Measurements from ENCODE around the gene FST.

The FST gene

DNA sequence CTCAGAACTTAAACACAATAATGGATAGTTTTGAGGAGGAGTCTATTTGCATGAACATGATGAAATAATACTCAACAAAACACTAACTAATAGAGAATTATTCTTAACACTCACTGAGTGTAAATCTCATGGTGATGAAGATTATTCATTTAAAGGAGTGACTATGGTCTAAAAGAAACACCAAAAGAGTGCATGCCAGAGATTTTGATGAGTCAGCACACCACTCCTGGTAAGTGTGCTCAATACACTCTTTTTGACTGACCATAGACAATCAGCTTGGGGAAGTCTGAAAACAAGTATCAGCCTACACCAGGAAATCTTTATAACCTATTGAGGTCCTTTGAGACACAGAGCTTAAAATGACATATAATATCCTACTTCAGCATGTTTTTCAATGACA is 6.8 kb upstream of the FST start:
- no peak for TF ChIP-seq EZH2phosphoT487 (IDR thresholded peaks at IDR 0.05; ENCODE audit: low read depth)
- TF ChIP-seq, protein P1, sequence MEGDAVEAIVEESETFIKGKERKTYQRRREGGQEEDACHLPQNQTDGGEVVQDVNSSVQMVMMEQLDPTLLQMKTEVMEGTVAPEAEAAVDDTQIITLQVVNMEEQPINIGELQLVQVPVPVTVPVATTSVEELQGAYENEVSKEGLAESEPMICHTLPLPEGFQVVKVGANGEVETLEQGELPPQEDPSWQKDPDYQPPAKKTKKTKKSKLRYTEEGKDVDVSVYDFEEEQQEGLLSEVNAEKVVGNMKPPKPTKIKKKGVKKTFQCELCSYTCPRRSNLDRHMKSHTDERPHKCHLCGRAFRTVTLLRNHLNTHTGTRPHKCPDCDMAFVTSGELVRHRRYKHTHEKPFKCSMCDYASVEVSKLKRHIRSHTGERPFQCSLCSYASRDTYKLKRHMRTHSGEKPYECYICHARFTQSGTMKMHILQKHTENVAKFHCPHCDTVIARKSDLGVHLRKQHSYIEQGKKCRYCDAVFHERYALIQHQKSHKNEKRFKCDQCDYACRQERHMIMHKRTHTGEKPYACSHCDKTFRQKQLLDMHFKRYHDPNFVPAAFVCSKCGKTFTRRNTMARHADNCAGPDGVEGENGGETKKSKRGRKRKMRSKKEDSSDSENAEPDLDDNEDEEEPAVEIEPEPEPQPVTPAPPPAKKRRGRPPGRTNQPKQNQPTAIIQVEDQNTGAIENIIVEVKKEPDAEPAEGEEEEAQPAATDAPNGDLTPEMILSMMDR (IDR thresholded peaks at IDR 0.05; ENCODE audit: low read depth, low read length), result no peak
- H3K9ac ChIP-seq (ENCODE audit: low read length), result no peak overlapping the region

DNA sequence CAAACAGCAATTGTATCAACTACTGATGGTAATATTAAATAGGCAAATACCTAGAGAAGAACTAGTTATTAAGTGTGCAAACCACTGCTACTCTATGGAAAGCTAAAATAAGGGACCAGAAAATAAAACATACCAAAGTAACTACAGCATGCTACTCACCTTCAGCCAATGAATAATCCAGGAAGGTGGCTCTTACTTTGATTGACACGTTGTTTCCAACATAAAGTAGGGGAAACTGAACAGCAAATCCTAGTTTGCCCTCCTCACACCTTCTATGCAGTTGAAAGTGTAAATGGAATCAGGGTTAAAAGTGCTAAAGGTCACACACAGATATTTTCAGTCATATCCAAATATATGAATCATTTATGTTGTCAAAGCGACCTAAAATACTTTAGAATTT is 5.1 kb upstream of the FST start:
- Histone ChIP-seq H3K9ac (ENCODE audit: low read length) (no peak overlapping the region), H3K4me3 (ENCODE audit: low read length) (no peak overlapping the region), H3K4me2 (ENCODE audit: low read length) (no peak overlapping the region), H3K36me3 (replicated peaks; ENCODE audit: low read depth, low read length) (no peaks in the 10 kb centered on the region), H3K4me1 (ENCODE audit: low read length) (peaks cover 8% of the 10 kb centered on the region), H2AFZ (ENCODE audit: low read depth, low read length) (no peak overlapping the region), H3K79me2 (ENCODE audit: low read length) (no peaks in the 10 kb centered on the region), H3K9me3 (ENCODE audit: insufficient read depth, low read length) (no peaks in the 10 kb centered on the region), H4K20me1 (ENCODE audit: insufficient read depth, low read length) (no peaks in the 10 kb centered on the region), H3K27ac (ENCODE audit: low read length) (no peak overlapping the region), H3K27me3 (ENCODE audit: low read depth, low read length) (peaks cover 28% of the 10 kb centered on the region)
- TF ChIP-seq, protein P1 (IDR thresholded peaks at IDR 0.05; ENCODE audit: low read depth, low read length), result no peak
- no peak for TF ChIP-seq EZH2phosphoT487 (IDR thresholded peaks at IDR 0.05; ENCODE audit: low read depth)

More for the DNA sequence above, 6.8 kb upstream of the FST start:
- H3K4me3 ChIP-seq (ENCODE audit: low read length), result no peak overlapping the region
- no peak overlapping the region for H2AFZ ChIP-seq (ENCODE audit: low read depth, low read length)
- no peaks in the 10 kb centered on the region for H3K79me2 ChIP-seq (ENCODE audit: low read length)
- no peak overlapping the region for H3K27ac ChIP-seq (ENCODE audit: low read length)
- no peaks in the 10 kb centered on the region for H3K36me3 ChIP-seq (replicated peaks; ENCODE audit: low read depth, low read length)
- peaks cover 22% of the 10 kb centered on the region for H3K27me3 ChIP-seq (ENCODE audit: low read depth, low read length)
- peaks cover 17% of the 10 kb centered on the region for H3K4me1 ChIP-seq (ENCODE audit: low read length)
- H4K20me1 ChIP-seq (ENCODE audit: insufficient read depth, low read length), result no peaks in the 10 kb centered on the region
- no peaks in the 10 kb centered on the region for H3K9me3 ChIP-seq (ENCODE audit: insufficient read depth, low read length)
- H3K4me2 ChIP-seq (ENCODE audit: low read length), result no peak overlapping the region

DNA sequence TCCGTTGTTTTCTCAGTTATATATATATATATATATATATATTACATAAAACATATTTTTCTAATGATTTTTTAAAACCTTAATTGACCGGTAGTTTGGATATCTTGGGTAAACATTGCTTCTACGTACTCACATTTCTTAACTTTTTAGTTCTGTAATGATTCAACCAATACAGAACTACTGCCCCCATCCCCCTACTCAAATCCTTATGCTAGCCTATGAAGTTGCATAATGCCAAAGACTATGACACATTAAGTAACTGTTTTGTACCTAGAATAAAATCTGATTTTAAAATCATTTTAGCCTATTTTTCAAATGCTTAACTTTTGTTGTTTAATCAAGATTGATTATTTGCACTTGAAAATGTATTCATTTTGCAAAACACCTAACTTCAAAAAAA is 4.4 kb upstream of the FST start:
- Histone ChIP-seq H3K4me3 (ENCODE audit: low read length) (no peak overlapping the region), H3K27ac (ENCODE audit: low read length) (no peak overlapping the region), H3K9me3 (ENCODE audit: insufficient read depth, low read length) (no peaks in the 10 kb centered on the region), H3K4me2 (ENCODE audit: low read length) (no peak overlapping the region), H4K20me1 (ENCODE audit: insufficient read depth, low read length) (no peaks in the 10 kb centered on the region), H2AFZ (ENCODE audit: low read depth, low read length) (no peak overlapping the region), H3K4me1 (ENCODE audit: low read length) (peaks cover 7% of the 10 kb centered on the region), H3K9ac (ENCODE audit: low read length) (no peak overlapping the region), H3K79me2 (ENCODE audit: low read length) (no peaks in the 10 kb centered on the region), H3K27me3 (ENCODE audit: low read depth, low read length) (peaks cover 32% of the 10 kb centered on the region), H3K36me3 (replicated peaks; ENCODE audit: low read depth, low read length) (no peaks in the 10 kb centered on the region)
- TF ChIP-seq EZH2phosphoT487 (IDR thresholded peaks at IDR 0.05; ENCODE audit: low read depth), result no peak
- TF ChIP-seq, protein P1 (IDR thresholded peaks at IDR 0.05; ENCODE audit: low read depth, low read length), result no peak

DNA sequence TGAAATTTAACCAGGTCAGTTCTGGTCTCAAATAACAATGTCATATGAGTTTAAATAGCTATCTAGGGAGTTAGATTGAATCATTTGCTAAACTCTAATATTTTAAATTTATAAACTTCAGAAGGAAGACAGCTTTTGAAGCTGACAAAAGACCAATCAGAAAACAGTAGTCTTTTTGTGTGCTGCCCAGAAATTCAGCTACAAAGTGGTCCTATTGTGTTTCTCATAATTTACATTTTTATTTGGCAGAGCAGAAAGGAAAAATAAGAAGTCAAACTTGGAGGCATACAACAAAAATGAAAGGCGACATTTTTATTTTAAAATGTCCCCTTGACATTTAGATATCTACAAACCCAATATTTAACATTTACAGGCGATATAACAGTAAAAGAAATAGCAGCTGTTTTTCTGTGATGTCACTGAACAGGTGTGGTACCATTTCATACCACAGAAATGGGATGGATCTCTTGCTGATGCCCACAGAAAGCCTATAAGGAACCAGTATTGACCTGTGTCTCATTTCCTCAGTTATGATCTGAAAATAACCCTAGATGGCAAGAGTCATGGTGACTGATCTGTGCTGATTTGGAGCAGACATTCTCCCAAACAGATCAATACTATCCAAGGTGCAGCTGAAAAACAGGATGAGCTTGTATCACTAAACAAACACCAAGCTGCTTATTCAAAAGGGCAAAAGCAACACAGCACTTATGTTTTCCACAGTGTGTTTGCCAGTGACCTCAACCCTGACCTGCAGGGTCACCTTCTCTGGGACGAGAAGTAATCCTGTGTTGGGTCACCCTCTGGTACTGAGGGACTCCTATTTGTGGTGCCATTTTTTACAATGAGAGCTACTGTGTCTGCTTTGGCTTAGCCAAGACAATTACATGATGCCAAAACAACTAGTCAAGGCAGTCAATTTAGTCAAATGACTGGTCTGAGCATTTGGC is 3.6 kb upstream of the FST start:
- Histone ChIP-seq H3K4me2 (ENCODE audit: low read length) (no peak overlapping the region), H3K27ac (ENCODE audit: low read length) (no peak overlapping the region), H3K79me2 (ENCODE audit: low read length) (no peaks in the 10 kb centered on the region), H2AFZ (ENCODE audit: low read depth, low read length) (no peak overlapping the region), H3K4me3 (ENCODE audit: low read length) (no peak overlapping the region), H3K9me3 (ENCODE audit: insufficient read depth, low read length) (no peaks in the 10 kb centered on the region), H3K9ac (ENCODE audit: low read length) (no peak overlapping the region), H3K4me1 (ENCODE audit: low read length) (peaks cover 13% of the 10 kb centered on the region), H3K27me3 (ENCODE audit: low read depth, low read length) (peaks cover 34% of the 10 kb centered on the region), H4K20me1 (ENCODE audit: insufficient read depth, low read length) (no peaks in the 10 kb centered on the region), H3K36me3 (replicated peaks; ENCODE audit: low read depth, low read length) (no peaks in the 10 kb centered on the region)
- TF ChIP-seq, protein P1 (IDR thresholded peaks at IDR 0.05; ENCODE audit: low read depth, low read length), result no peak
- no peak for TF ChIP-seq EZH2phosphoT487 (IDR thresholded peaks at IDR 0.05; ENCODE audit: low read depth)

Measured in OCI-LY3 (cell line).